GM12878 (cell line): ENCODE data around the gene NTM. TPM values are rescaled to one million over a fixed set of nuclear protein-coding genes. Genes with fewer than 3 reads are reported as not detected.

Experiments used
- ATAC-seq: fragments of 200-7000 bp; cut with Tn5 transposase; 3 replicates; pipeline ENCODE4 v1.9.1; 2020; ENCODE audit warnings: mild to moderate bottlenecking, moderate library complexity
- BruUV-seq: library from RNA; stranded (reverse); fragments of 400-500 nt; replicated peaks from 2 replicates; lab custom pipeline; 2021; lab: Mats Ljungman, UMichigan
- CTCF ChIA-PET: fragments of 300-600 bp; sonication (Branson Sonifier 250); formaldehyde crosslinking; extraction: SDS; loops from one replicate; lab custom pipeline; 2021; ENCODE audit warnings: inconsistent platforms; lab: Yijun Ruan, JAX
- POLR2A ChIA-PET: fragments of 350-600 bp; formaldehyde crosslinking; extraction: SDS; loops from one replicate; lab custom pipeline; 2021; ENCODE audit warnings: inconsistent platforms; lab: Charles Lee
- RAD21 ChIA-PET: fragments of 300-600 bp; sonication (Branson Sonifier 250); formaldehyde crosslinking; loops from one replicate; lab custom pipeline; 2023; ENCODE audit warnings: antibody characterized with exemption; ENCODE audit not compliant: unreplicated experiment; lab: Charles Lee
- SMC1A ChIA-PET: fragments of 300-600 bp; sonication (Branson Sonifier 250); formaldehyde crosslinking; loops from one replicate; lab custom pipeline; 2023; ENCODE audit not compliant: unreplicated experiment, uncharacterized antibody; lab: Charles Lee
- DNase-seq: peaks from one replicate; pipeline ENCODE4 v3.0.0-alpha.2; 2011; ENCODE audit warnings: low read depth, low spot score
- FAIRE-seq: peaks from 3 replicates; lab custom pipeline; 2011; peaks lifted over from hg19 to GRCh38; lab: Jason Lieb, UNC
- H2AFZ ChIP-seq: 2 replicates; pipeline ENCODE4 v1.6.0; 2011; ENCODE audit warnings: low read depth, low read length, control low read depth; ENCODE audit not compliant: control insufficient read depth
- H3K27ac ChIP-seq: 2 replicates; pipeline ENCODE4 v1.5.1; 2011; ENCODE audit warnings: control low read depth; ENCODE audit not compliant: control insufficient read depth, insufficient read depth
- H3K27me3 ChIP-seq, 2 experiments: replicated peaks in 1 of 2; 2 replicates each; pipeline versions ENCODE4 v1.6.0 to v1.6.1; 2011; ENCODE audit warnings: low read length in 1 of 2; ENCODE audit not compliant: control insufficient read depth in 2 of 2, insufficient read depth in 2 of 2
- H3K36me3 ChIP-seq, 2 experiments: 2 replicates each; pipeline ENCODE4 v1.5.1; 2011; ENCODE audit warnings: low read length in 1 of 2; ENCODE audit not compliant: control insufficient read depth in 2 of 2, insufficient read depth in 2 of 2
- H3K4me1 ChIP-seq: 2 replicates; pipeline ENCODE4 v1.6.1; 2011; ENCODE audit warnings: mild to moderate bottlenecking, low read length, moderate library complexity, mixed read lengths; ENCODE audit not compliant: control insufficient read depth, insufficient read depth
- H3K4me2 ChIP-seq: 2 replicates; pipeline ENCODE4 v1.6.0; 2011; ENCODE audit warnings: control low read depth; ENCODE audit not compliant: control insufficient read depth, insufficient read depth
- H3K4me3 ChIP-seq: fragments of 200-600 bp; sonication (generic); 2 replicates; pipeline ENCODE4 v1.5.1; 2016
- H3K79me2 ChIP-seq: 2 replicates; pipeline ENCODE4 v1.6.0; 2011; ENCODE audit warnings: low read length; ENCODE audit not compliant: control insufficient read depth, insufficient read depth
- H3K9ac ChIP-seq: 2 replicates; pipeline ENCODE4 v1.8.0; 2011; ENCODE audit warnings: low read length, control low read depth, mixed read lengths; ENCODE audit not compliant: control insufficient read depth, insufficient read depth
- H3K9me3 ChIP-seq: replicated peaks from 3 replicates; pipeline ENCODE4 v1.5.1; 2011; ENCODE audit warnings: mild to moderate bottlenecking, low read length; ENCODE audit not compliant: control insufficient read depth, insufficient read depth
- H4K20me1 ChIP-seq: 2 replicates; pipeline ENCODE4 v1.6.0; 2011; ENCODE audit not compliant: control insufficient read depth, insufficient read depth
- CBX3 ChIP-seq: fragments of 200-600 bp; sonication (generic); IDR thresholded peaks from 2 replicates; pipeline ENCODE4 v1.6.1; 2016; ENCODE audit warnings: low read depth, borderline replicate concordance
- GATAD2B ChIP-seq: fragments of 450-650 bp; conservative IDR thresholded peaks from 2 replicates; pipeline ENCODE4 v1.6.1; 2017; ENCODE audit warnings: low read depth, mild to moderate bottlenecking, moderate library complexity
- KAT2A ChIP-seq: conservative IDR thresholded peaks from 2 replicates; pipeline ENCODE4 v1.6.1; 2011; ENCODE audit warnings: low read depth, low read length; ENCODE audit not compliant: control insufficient read depth
- NFXL1 ChIP-seq: fragments of 450-650 bp; IDR thresholded peaks from 2 replicates; pipeline ENCODE4 v1.6.1; 2017; ENCODE audit warnings: antibody characterized with exemption, mild to moderate bottlenecking, borderline replicate concordance
- POLR2A ChIP-seq: IDR thresholded peaks from 2 replicates; pipeline ENCODE4 v1.6.1; 2011; ENCODE audit warnings: low read depth, mild to moderate bottlenecking, low read length
- SREBF2 ChIP-seq: IDR thresholded peaks from 2 replicates; pipeline ENCODE4 v1.6.1; 2012; ENCODE audit warnings: mild to moderate bottlenecking, low read length
- SRF ChIP-seq, 2 experiments: IDR thresholded peaks; 2 replicates each; pipeline ENCODE4 v1.6.1; 2011; ENCODE audit warnings: low read depth in 2 of 2, low read length in 2 of 2, mild to moderate bottlenecking in 1 of 2, moderate library complexity in 1 of 2
- ZBTB4 ChIP-seq: fragments of 450-650 bp; formaldehyde crosslinking; IDR thresholded peaks from 2 replicates; pipeline ENCODE4 v1.4.0; 2022; ENCODE audit warnings: mild to moderate bottlenecking, moderate library complexity
- ZNF384 ChIP-seq: IDR thresholded peaks from 2 replicates; pipeline ENCODE4 v1.6.1; 2012; ENCODE audit warnings: low read depth, mild to moderate bottlenecking, low read length, improper control_type of control experiment, borderline replicate concordance
- WGBS: methylation state at CpG from one replicate; pipeline ENCODE4 v1.1.6; 2016; ENCODE audit warnings: low lambda C conversion rate; ENCODE audit not compliant: insufficient replicate concordance, insufficient coverage; ENCODE audit errors: missing lambda C conversion rate; 5-methylcytosine and 5-hydroxymethylcytosine counted together
- in situ Hi-C: fragments of 300-500 bp; cut with MboI; formaldehyde crosslinking; loops from 9 replicates; pipeline ENCODE4 v1.14.3; 2018; ENCODE audit warnings: mixed read lengths
- intact Hi-C: fragments of 100-400 bp; cut with micrococcal nuclease; formaldehyde crosslinking; loops from one replicate; pipeline ENCODE4 v1.14.2; 2022; ENCODE audit not compliant: unreplicated experiment
- polyA plus RNA-seq, 11 experiments: library from polyadenylated mRNA; depleted of rRNA in 4 of 11; unstranded in 6 of 11; stranded (reverse) in 5 of 11; fragments of >200 nt; fragmentation: Nextera tagmentation in 4 of 11; fragmentation: Illumina TruSeq in 1 of 11; extraction: Ambion mirVana in 4 of 11; extraction: Trizol in 1 of 11; gene quantifications; 1 replicate in 1 of 11; 2 replicates in 10 of 11; pipeline versions ENCODE4 v1.2.1 to v1.2.3, GENCODE V29; 2011 to 2016; ENCODE audit warnings: inconsistent platforms in 2 of 11, missing spikeins in 2 of 11, low read depth in 1 of 11
- total RNA-seq, 4 experiments: library from RNA; depleted of rRNA in 3 of 4; stranded (reverse); fragments of >200 nt in 3 of 4; fragmentation: Illumina TruSeq in 1 of 4; extraction: Trizol in 1 of 4; gene quantifications; 2 replicates each; pipeline versions ENCODE4 v1.2.1 to v1.2.3, GENCODE V29; 2013 to 2021
- TF ChIP-seq, protein P1 (sequence below): fragments of 450-650 bp; conservative IDR thresholded peaks from 2 replicates; pipeline ENCODE4 v1.6.1; 2017; ENCODE audit warnings: mild to moderate bottlenecking, moderate library complexity
- TF ChIP-seq, protein P2 (sequence below): IDR thresholded peaks from 2 replicates; pipeline ENCODE4 v1.6.1; 2011; ENCODE audit warnings: borderline replicate concordance, low read depth, mild to moderate bottlenecking, moderate library complexity, mixed read lengths, low read length; ENCODE audit not compliant: insufficient read depth; ENCODE audit errors: extremely low read length
- TF ChIP-seq, protein P3 (sequence below): IDR thresholded peaks from 2 replicates; pipeline ENCODE4 v1.6.1; 2012; ENCODE audit warnings: improper control_type of control experiment, low read depth, low read length; ENCODE audit not compliant: insufficient replicate concordance

Gene NTM
- total and polyA plus RNA-seq, 10 of the 15 experiments (the other 5 are each of a cell fraction or from before 2014, with no cell fraction given) = not detected

- TF ChIP-seq NFXL1 = no peak
- no peak for TF ChIP-seq SREBF2
- no peak for TF ChIP-seq CBX3
- TF ChIP-seq, all 136 proteins: peak for 0
Observed at GRCh38 chr11:131991606-131992005, 621.2 kb downstream of the NTM start (continued).

DNA sequence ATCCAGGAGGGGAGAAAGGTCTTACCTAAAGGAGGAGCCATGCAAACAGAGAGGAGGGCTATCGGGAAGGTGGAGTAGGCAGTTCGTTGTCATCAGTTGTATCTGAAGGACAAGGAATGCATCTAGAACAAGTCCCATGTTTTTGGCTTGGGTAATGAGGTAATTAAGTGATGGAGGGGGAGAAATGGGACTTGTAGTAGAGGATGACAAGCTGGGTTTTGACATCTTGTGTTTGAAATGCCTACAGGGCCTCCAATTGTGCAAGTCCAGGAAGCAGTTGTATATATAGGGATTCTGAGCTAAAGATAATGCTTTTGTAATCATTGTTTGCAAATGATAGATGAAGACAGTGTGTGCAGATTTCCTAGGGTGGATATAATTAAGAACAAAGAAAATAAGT lies 622.8 kb downstream of the NTM start:
- in situ Hi-C loops = no loop called here
- ATAC-seq = no peak
- no TSS peak for BruUV-seq
- ChIA-PET CTCF (no interaction called here), POLR2A (no interaction called here), SMC1A (no interaction called here), RAD21 (no interaction called here)
- Histone ChIP-seq H3K4me3 (no peak overlapping the region), H4K20me1 (no peaks in the 10 kb centered on the region), H3K36me3 (no peaks in the 10 kb centered on the region), H3K9me3 (no peaks in the 10 kb centered on the region; the same call in 2 of the 3 replicates), H3K27me3 (no peaks in the 10 kb centered on the region; a peak in 1 of 4 replicates), H3K27ac (no peak overlapping the region), H3K4me2 (no peak overlapping the region), H2AFZ (no peak overlapping the region), H3K4me1 (no peaks in the 10 kb centered on the region), H3K9ac (no peak overlapping the region), H3K79me2 (no peaks in the 10 kb centered on the region)
- FAIRE-seq = no peak
- DNase-seq = no peak
- WGBS = 30% methylated on average over 2 of the region's 2 CpGs
- intact Hi-C loops = no loop called here
- TF ChIP-seq, protein P1, sequence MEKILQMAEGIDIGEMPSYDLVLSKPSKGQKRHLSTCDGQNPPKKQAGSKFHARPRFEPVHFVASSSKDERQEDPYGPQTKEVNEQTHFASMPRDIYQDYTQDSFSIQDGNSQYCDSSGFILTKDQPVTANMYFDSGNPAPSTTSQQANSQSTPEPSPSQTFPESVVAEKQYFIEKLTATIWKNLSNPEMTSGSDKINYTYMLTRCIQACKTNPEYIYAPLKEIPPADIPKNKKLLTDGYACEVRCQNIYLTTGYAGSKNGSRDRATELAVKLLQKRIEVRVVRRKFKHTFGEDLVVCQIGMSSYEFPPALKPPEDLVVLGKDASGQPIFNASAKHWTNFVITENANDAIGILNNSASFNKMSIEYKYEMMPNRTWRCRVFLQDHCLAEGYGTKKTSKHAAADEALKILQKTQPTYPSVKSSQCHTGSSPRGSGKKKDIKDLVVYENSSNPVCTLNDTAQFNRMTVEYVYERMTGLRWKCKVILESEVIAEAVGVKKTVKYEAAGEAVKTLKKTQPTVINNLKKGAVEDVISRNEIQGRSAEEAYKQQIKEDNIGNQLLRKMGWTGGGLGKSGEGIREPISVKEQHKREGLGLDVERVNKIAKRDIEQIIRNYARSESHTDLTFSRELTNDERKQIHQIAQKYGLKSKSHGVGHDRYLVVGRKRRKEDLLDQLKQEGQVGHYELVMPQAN = no peak
- TF ChIP-seq, protein P2, sequence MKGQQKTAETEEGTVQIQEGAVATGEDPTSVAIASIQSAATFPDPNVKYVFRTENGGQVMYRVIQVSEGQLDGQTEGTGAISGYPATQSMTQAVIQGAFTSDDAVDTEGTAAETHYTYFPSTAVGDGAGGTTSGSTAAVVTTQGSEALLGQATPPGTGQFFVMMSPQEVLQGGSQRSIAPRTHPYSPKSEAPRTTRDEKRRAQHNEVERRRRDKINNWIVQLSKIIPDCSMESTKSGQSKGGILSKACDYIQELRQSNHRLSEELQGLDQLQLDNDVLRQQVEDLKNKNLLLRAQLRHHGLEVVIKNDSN = no peak
- TF ChIP-seq ZBTB4 (CRISPR knock-in tag) (no peak), POLR2A (no peak), SRF (IDR thresholded peaks at IDR 0.05; ENCODE audit: low read depth in 2 of 2, low read length in 2 of 2) (no peak), KAT2A (no peak), GATAD2B (no peak), SREBF2 (no peak), ZNF384 (no peak)
- TF ChIP-seq, protein P3, sequence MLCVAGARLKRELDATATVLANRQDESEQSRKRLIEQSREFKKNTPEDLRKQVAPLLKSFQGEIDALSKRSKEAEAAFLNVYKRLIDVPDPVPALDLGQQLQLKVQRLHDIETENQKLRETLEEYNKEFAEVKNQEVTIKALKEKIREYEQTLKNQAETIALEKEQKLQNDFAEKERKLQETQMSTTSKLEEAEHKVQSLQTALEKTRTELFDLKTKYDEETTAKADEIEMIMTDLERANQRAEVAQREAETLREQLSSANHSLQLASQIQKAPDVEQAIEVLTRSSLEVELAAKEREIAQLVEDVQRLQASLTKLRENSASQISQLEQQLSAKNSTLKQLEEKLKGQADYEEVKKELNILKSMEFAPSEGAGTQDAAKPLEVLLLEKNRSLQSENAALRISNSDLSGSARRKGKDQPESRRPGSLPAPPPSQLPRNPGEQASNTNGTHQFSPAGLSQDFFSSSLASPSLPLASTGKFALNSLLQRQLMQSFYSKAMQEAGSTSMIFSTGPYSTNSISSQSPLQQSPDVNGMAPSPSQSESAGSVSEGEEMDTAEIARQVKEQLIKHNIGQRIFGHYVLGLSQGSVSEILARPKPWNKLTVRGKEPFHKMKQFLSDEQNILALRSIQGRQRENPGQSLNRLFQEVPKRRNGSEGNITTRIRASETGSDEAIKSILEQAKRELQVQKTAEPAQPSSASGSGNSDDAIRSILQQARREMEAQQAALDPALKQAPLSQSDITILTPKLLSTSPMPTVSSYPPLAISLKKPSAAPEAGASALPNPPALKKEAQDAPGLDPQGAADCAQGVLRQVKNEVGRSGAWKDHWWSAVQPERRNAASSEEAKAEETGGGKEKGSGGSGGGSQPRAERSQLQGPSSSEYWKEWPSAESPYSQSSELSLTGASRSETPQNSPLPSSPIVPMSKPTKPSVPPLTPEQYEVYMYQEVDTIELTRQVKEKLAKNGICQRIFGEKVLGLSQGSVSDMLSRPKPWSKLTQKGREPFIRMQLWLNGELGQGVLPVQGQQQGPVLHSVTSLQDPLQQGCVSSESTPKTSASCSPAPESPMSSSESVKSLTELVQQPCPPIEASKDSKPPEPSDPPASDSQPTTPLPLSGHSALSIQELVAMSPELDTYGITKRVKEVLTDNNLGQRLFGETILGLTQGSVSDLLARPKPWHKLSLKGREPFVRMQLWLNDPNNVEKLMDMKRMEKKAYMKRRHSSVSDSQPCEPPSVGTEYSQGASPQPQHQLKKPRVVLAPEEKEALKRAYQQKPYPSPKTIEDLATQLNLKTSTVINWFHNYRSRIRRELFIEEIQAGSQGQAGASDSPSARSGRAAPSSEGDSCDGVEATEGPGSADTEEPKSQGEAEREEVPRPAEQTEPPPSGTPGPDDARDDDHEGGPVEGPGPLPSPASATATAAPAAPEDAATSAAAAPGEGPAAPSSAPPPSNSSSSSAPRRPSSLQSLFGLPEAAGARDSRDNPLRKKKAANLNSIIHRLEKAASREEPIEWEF = no peak
